GM12878 (cell line): ENCODE results near the gene HEXIM1. TPM values are rescaled to one million over a fixed set of nuclear protein-coding genes. Genes with fewer than 3 reads are reported as not detected.

Source experiments
- ATAC-seq: fragments of 200-7000 bp; cut with Tn5 transposase; 3 replicates; pipeline ENCODE4 v1.9.1; 2020; ENCODE audit warnings: mild to moderate bottlenecking, moderate library complexity
- BruUV-seq: library from RNA; stranded (reverse); fragments of 400-500 nt; replicated peaks from 2 replicates; lab custom pipeline; 2021; lab: Mats Ljungman, UMichigan
- CTCF ChIA-PET: fragments of 300-600 bp; sonication (Branson Sonifier 250); formaldehyde crosslinking; extraction: SDS; loops from one replicate; lab custom pipeline; 2021; ENCODE audit warnings: inconsistent platforms; lab: Yijun Ruan, JAX
- POLR2A ChIA-PET: fragments of 350-600 bp; formaldehyde crosslinking; extraction: SDS; loops from one replicate; lab custom pipeline; 2021; ENCODE audit warnings: inconsistent platforms; lab: Charles Lee
- RAD21 ChIA-PET: fragments of 300-600 bp; sonication (Branson Sonifier 250); formaldehyde crosslinking; loops from one replicate; lab custom pipeline; 2023; ENCODE audit warnings: antibody characterized with exemption; ENCODE audit not compliant: unreplicated experiment; lab: Charles Lee
- SMC1A ChIA-PET: fragments of 300-600 bp; sonication (Branson Sonifier 250); formaldehyde crosslinking; loops from one replicate; lab custom pipeline; 2023; ENCODE audit not compliant: unreplicated experiment, uncharacterized antibody; lab: Charles Lee
- DNase-seq: peaks from one replicate; pipeline ENCODE4 v3.0.0-alpha.2; 2011; ENCODE audit warnings: low read depth, low spot score
- FAIRE-seq: peaks from 3 replicates; lab custom pipeline; 2011; peaks lifted over from hg19 to GRCh38; lab: Jason Lieb, UNC
- H2AFZ ChIP-seq: 2 replicates; pipeline ENCODE4 v1.6.0; 2011; ENCODE audit warnings: low read depth, low read length, control low read depth; ENCODE audit not compliant: control insufficient read depth
- H3K27ac ChIP-seq: 2 replicates; pipeline ENCODE4 v1.5.1; 2011; ENCODE audit warnings: control low read depth; ENCODE audit not compliant: control insufficient read depth, insufficient read depth
- H3K27me3 ChIP-seq, 2 experiments: replicated peaks in 1 of 2; 2 replicates each; pipeline versions ENCODE4 v1.6.0 to v1.6.1; 2011; ENCODE audit warnings: low read length in 1 of 2; ENCODE audit not compliant: control insufficient read depth in 2 of 2, insufficient read depth in 2 of 2
- H3K36me3 ChIP-seq, 2 experiments: 2 replicates each; pipeline ENCODE4 v1.5.1; 2011; ENCODE audit warnings: low read length in 1 of 2; ENCODE audit not compliant: control insufficient read depth in 2 of 2, insufficient read depth in 2 of 2
- H3K4me1 ChIP-seq: 2 replicates; pipeline ENCODE4 v1.6.1; 2011; ENCODE audit warnings: mild to moderate bottlenecking, low read length, moderate library complexity, mixed read lengths; ENCODE audit not compliant: control insufficient read depth, insufficient read depth
- H3K4me2 ChIP-seq: 2 replicates; pipeline ENCODE4 v1.6.0; 2011; ENCODE audit warnings: control low read depth; ENCODE audit not compliant: control insufficient read depth, insufficient read depth
- H3K4me3 ChIP-seq: fragments of 200-600 bp; sonication (generic); 2 replicates; pipeline ENCODE4 v1.5.1; 2016
- H3K79me2 ChIP-seq: 2 replicates; pipeline ENCODE4 v1.6.0; 2011; ENCODE audit warnings: low read length; ENCODE audit not compliant: control insufficient read depth, insufficient read depth
- H3K9ac ChIP-seq: 2 replicates; pipeline ENCODE4 v1.8.0; 2011; ENCODE audit warnings: low read length, control low read depth, mixed read lengths; ENCODE audit not compliant: control insufficient read depth, insufficient read depth
- H3K9me3 ChIP-seq: replicated peaks from 3 replicates; pipeline ENCODE4 v1.5.1; 2011; ENCODE audit warnings: mild to moderate bottlenecking, low read length; ENCODE audit not compliant: control insufficient read depth, insufficient read depth
- H4K20me1 ChIP-seq: 2 replicates; pipeline ENCODE4 v1.6.0; 2011; ENCODE audit not compliant: control insufficient read depth, insufficient read depth
- CREM ChIP-seq: IDR thresholded peaks from 2 replicates; pipeline ENCODE4 v1.6.1; 2014; ENCODE audit warnings: antibody characterized with exemption, low read depth
- HDAC6 ChIP-seq: fragments of 200-600 bp; sonication (generic); IDR thresholded peaks from one replicate; pipeline ENCODE4 v1.8.0; 2017; ENCODE audit warnings: antibody characterized with exemption; ENCODE audit not compliant: unreplicated experiment
- NFXL1 ChIP-seq: fragments of 450-650 bp; IDR thresholded peaks from 2 replicates; pipeline ENCODE4 v1.6.1; 2017; ENCODE audit warnings: antibody characterized with exemption, mild to moderate bottlenecking, borderline replicate concordance
- RB1 ChIP-seq: fragments of 450-650 bp; formaldehyde crosslinking; IDR thresholded peaks from 2 replicates; pipeline ENCODE4 v1.6.1; 2017; ENCODE audit warnings: mild to moderate bottlenecking, borderline replicate concordance
- SP1 ChIP-seq: IDR thresholded peaks from one replicate; pipeline ENCODE4 v1.6.1; 2011; ENCODE audit warnings: low read depth, low read length
- STAT1 ChIP-seq: fragments of 450-650 bp; conservative IDR thresholded peaks from 2 replicates; pipeline ENCODE4 v1.6.1; 2014; ENCODE audit warnings: antibody characterized with exemption, mild to moderate bottlenecking
- YY1 ChIP-seq: IDR thresholded peaks from 2 replicates; pipeline ENCODE4 v1.6.1; 2011; ENCODE audit warnings: low read depth, mild to moderate bottlenecking, low read length
- WGBS: methylation state at CpG from one replicate; pipeline ENCODE4 v1.1.6; 2016; ENCODE audit warnings: low lambda C conversion rate; ENCODE audit not compliant: insufficient replicate concordance, insufficient coverage; ENCODE audit errors: missing lambda C conversion rate; 5-methylcytosine and 5-hydroxymethylcytosine counted together
- in situ Hi-C: fragments of 300-500 bp; cut with MboI; formaldehyde crosslinking; loops from 9 replicates; pipeline ENCODE4 v1.14.3; 2018; ENCODE audit warnings: mixed read lengths
- intact Hi-C: fragments of 100-400 bp; cut with micrococcal nuclease; formaldehyde crosslinking; loops from one replicate; pipeline ENCODE4 v1.14.2; 2022; ENCODE audit not compliant: unreplicated experiment
- polyA plus RNA-seq, 11 experiments: library from polyadenylated mRNA; depleted of rRNA in 4 of 11; unstranded in 6 of 11; stranded (reverse) in 5 of 11; fragments of >200 nt; fragmentation: Nextera tagmentation in 4 of 11; fragmentation: Illumina TruSeq in 1 of 11; extraction: Ambion mirVana in 4 of 11; extraction: Trizol in 1 of 11; gene quantifications; 1 replicate in 1 of 11; 2 replicates in 10 of 11; pipeline versions ENCODE4 v1.2.1 to v1.2.3, GENCODE V29; 2011 to 2016; ENCODE audit warnings: inconsistent platforms in 2 of 11, missing spikeins in 2 of 11, low read depth in 1 of 11
- total RNA-seq, 4 experiments: library from RNA; depleted of rRNA in 3 of 4; stranded (reverse); fragments of >200 nt in 3 of 4; fragmentation: Illumina TruSeq in 1 of 4; extraction: Trizol in 1 of 4; gene quantifications; 2 replicates each; pipeline versions ENCODE4 v1.2.1 to v1.2.3, GENCODE V29; 2013 to 2021
- TF ChIP-seq, protein P1 (sequence below): IDR thresholded peaks from 2 replicates; pipeline ENCODE4 v1.6.1; 2011; ENCODE audit warnings: borderline replicate concordance, low read depth, mild to moderate bottlenecking, moderate library complexity, low read length; ENCODE audit not compliant: insufficient read depth, poor library complexity, severe bottlenecking

HEXIM1 gene
- total and polyA plus RNA-seq, 10 of the 15 experiments (the other 5 are each of a cell fraction or from before 2014, with no cell fraction given): 1.9 to 24.1 (median 9.0) TPM

- ChIA-PET RAD21 (interaction anchor here (0.7 kb wide), 1 partner anchor 59 kb away, joined by 3 read pairs; no protein-coding TSS in a partner anchor), SMC1A (no interaction called here), CTCF (interaction anchor here (5.7 to 8.1 kb wide), 2 partner anchors 12 to 57 kb away, joined by 39 to 291 read pairs; no protein-coding TSS in a partner anchor), POLR2A (no interaction called here)
- Histone ChIP-seq H2AFZ (no peak overlapping the region), H3K4me3 (no peak overlapping the region), H3K27me3 (no peaks in the 10 kb centered on the region), H3K9me3 (no peaks in the 10 kb centered on the region), H4K20me1 (no peaks in the 10 kb centered on the region), H3K4me1 (peaks cover 11% of the 10 kb centered on the region), H3K27ac (no peak overlapping the region), H3K4me2 (no peak overlapping the region), H3K79me2 (peaks cover 4% of the 10 kb centered on the region), H3K36me3 (no peaks in the 10 kb centered on the region), H3K9ac (no peak overlapping the region)
- TF ChIP-seq HDAC6: no peak
- TF ChIP-seq SP1: no peak
- TF ChIP-seq NFXL1: no peak
- TF ChIP-seq, protein P1, sequence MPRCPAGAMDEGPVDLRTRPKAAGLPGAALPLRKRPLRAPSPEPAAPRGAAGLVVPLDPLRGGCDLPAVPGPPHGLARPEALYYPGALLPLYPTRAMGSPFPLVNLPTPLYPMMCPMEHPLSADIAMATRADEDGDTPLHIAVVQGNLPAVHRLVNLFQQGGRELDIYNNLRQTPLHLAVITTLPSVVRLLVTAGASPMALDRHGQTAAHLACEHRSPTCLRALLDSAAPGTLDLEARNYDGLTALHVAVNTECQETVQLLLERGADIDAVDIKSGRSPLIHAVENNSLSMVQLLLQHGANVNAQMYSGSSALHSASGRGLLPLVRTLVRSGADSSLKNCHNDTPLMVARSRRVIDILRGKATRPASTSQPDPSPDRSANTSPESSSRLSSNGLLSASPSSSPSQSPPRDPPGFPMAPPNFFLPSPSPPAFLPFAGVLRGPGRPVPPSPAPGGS: no peak
- TF ChIP-seq YY1: no peak
- no peak for TF ChIP-seq STAT1
- no peak for TF ChIP-seq CREM
- no peak for TF ChIP-seq RB1
- intact Hi-C loops: no loop called here
- DNase-seq (no peak), ATAC-seq (no peak), FAIRE-seq (no peak)
- WGBS: 82% methylated on average over 14 of the region's 14 CpGs
- BruUV-seq: no TSS peak
- in situ Hi-C loops: loop anchor here (5.0 kb wide), 1 partner anchor 58 kb away; no protein-coding TSS in a partner anchor
Observed at GRCh38 chr17:45138911-45139532, 9.3 kb upstream of the HEXIM1 start.
